ENCODE data around the gene DAZAP1.

The DAZAP1 gene

GRCh38 chr19:1431759-1432506, 24.5 kb downstream of the DAZAP1 start:
- Histone ChIP-seq H4K8ac (ENCODE audit: low read length) (peak overlapping the region; percentile 28), H2AK5ac (ENCODE audit: low read length, severe bottlenecking) (no peak overlapping the region), H3K4me2 (ENCODE audit: low read length, poor library complexity, severe bottlenecking) (no peak overlapping the region), H3K23ac (ENCODE audit: low read length in 2 of 2) (no peak overlapping the region), H3K18ac (ENCODE audit: low read depth in 1 of 2, low read length in 2 of 2) (no peak overlapping the region), H2BK120ac (ENCODE audit: low read depth, low read length) (no peak overlapping the region), H3K79me1 (replicated peaks; ENCODE audit: low read length, poor library complexity, severe bottlenecking) (peaks cover 69% of the 10 kb centered on the region), H3K4me3 (ENCODE audit: insufficient read depth in 1 of 2, low read depth in 1 of 2, low read length in 2 of 2) (peak overlapping the region in 1 of 2 experiments; percentile 11), H3K36me3 (ENCODE audit: control insufficient read depth in 1 of 2, insufficient read depth in 2 of 2, low read depth in 1 of 2, low read length in 2 of 2) (peaks cover 78 to 80% of the 10 kb centered on the region in 2 experiments), H3K14ac (ENCODE audit: low read length in 2 of 2) (no peak overlapping the region), H3K27me3 (ENCODE audit: control insufficient read depth in 1 of 2, insufficient read depth in 1 of 2, low read length in 2 of 2) (no peaks in the 10 kb centered on the region), H4K91ac (ENCODE audit: low read length) (peak overlapping the region; percentile 61), H2BK15ac (ENCODE audit: low read depth, poor library complexity, severe bottlenecking) (no peak overlapping the region), H3K27ac (ENCODE audit: low read length, poor library complexity, severe bottlenecking) (no peak overlapping the region), H3K9me3 (ENCODE audit: control insufficient read depth, low read length) (no peaks in the 10 kb centered on the region), H2BK12ac (ENCODE audit: low read length in 2 of 2) (no peak overlapping the region), H3K4ac (ENCODE audit: low read depth in 1 of 2, low read length in 2 of 2) (no peak overlapping the region), H3K9ac (ENCODE audit: low read length) (no peak overlapping the region), H2BK5ac (ENCODE audit: low read depth, low read length, poor library complexity, severe bottlenecking) (no peak overlapping the region), H3K4me1 (ENCODE audit: control insufficient read depth, insufficient read depth, low read depth, low read length) (peaks cover 3% of the 10 kb centered on the region), H2AFZ (ENCODE audit: low read depth, low read length) (no peak overlapping the region)
- no peak for DNase-seq
- 96% methylated on average over 24 of the region's 24 CpGs for WGBS

- peaks cover 3% of the 10 kb centered on the region for H3K4me1 ChIP-seq (ENCODE audit: control insufficient read depth, insufficient read depth, low read depth, low read length)
- peaks cover 72 to 74% of the 10 kb centered on the region in 2 experiments for H3K36me3 ChIP-seq (ENCODE audit: control insufficient read depth in 1 of 2, insufficient read depth in 2 of 2, low read depth in 1 of 2, low read length in 2 of 2)
- no peak overlapping the region for H2AK5ac ChIP-seq (ENCODE audit: low read length, severe bottlenecking)
- H3K27me3 ChIP-seq (ENCODE audit: control insufficient read depth in 1 of 2, insufficient read depth in 1 of 2, low read length in 2 of 2): no peaks in the 10 kb centered on the region
- peaks cover 63% of the 10 kb centered on the region for H3K79me1 ChIP-seq (replicated peaks; ENCODE audit: low read length, poor library complexity, severe bottlenecking)
- H3K4me2 ChIP-seq (ENCODE audit: low read length, poor library complexity, severe bottlenecking): no peak overlapping the region
- H3K27ac ChIP-seq (ENCODE audit: low read length, poor library complexity, severe bottlenecking): no peak overlapping the region
- H3K9me3 ChIP-seq (ENCODE audit: control insufficient read depth, low read length): no peaks in the 10 kb centered on the region
- no peak overlapping the region for H3K23ac ChIP-seq (ENCODE audit: low read length in 2 of 2)
- no peak overlapping the region for H3K9ac ChIP-seq (ENCODE audit: low read length)
- no peak overlapping the region for H3K18ac ChIP-seq (ENCODE audit: low read depth in 1 of 2, low read length in 2 of 2)
- H3K4me3 ChIP-seq (ENCODE audit: insufficient read depth in 1 of 2, low read depth in 1 of 2, low read length in 2 of 2): no peak overlapping the region
- H2BK120ac ChIP-seq (ENCODE audit: low read depth, low read length): no peak overlapping the region
- no peak overlapping the region for H2AFZ ChIP-seq (ENCODE audit: low read depth, low read length)
- no peak overlapping the region for H2BK12ac ChIP-seq (ENCODE audit: low read length in 2 of 2)
- H2BK15ac ChIP-seq (ENCODE audit: low read depth, poor library complexity, severe bottlenecking): no peak overlapping the region
- H4K8ac ChIP-seq (ENCODE audit: low read length): no peak overlapping the region
- H2BK5ac ChIP-seq (ENCODE audit: low read depth, low read length, poor library complexity, severe bottlenecking): no peak overlapping the region
- no peak for DNase-seq
- no peak overlapping the region for H4K91ac ChIP-seq (ENCODE audit: low read length)
- H3K4ac ChIP-seq (ENCODE audit: low read depth in 1 of 2, low read length in 2 of 2): no peak overlapping the region
- WGBS: 97% methylated on average over 16 of the region's 16 CpGs
- no peak overlapping the region for H3K14ac ChIP-seq (ENCODE audit: low read length in 2 of 2)
These were observed 25.1 kb downstream of the DAZAP1 start for GRCh38 chr19:1432507-1432887.

- H3K27me3 ChIP-seq (ENCODE audit: control insufficient read depth in 1 of 2, insufficient read depth in 1 of 2, low read length in 2 of 2): no peaks in the 10 kb centered on the region
- H3K14ac ChIP-seq (ENCODE audit: low read length in 2 of 2): no peak overlapping the region
- no peak overlapping the region for H3K4me3 ChIP-seq (ENCODE audit: insufficient read depth in 1 of 2, low read depth in 1 of 2, low read length in 2 of 2)
- no peak overlapping the region for H2BK120ac ChIP-seq (ENCODE audit: low read depth, low read length)
- H4K91ac ChIP-seq (ENCODE audit: low read length): no peak overlapping the region
- no peak for DNase-seq
- no peak overlapping the region for H3K23ac ChIP-seq (ENCODE audit: low read length in 2 of 2)
- no peak overlapping the region for H2AFZ ChIP-seq (ENCODE audit: low read depth, low read length)
- no peak overlapping the region for H3K4ac ChIP-seq (ENCODE audit: low read depth in 1 of 2, low read length in 2 of 2)
- H3K79me1 ChIP-seq (replicated peaks; ENCODE audit: low read length, poor library complexity, severe bottlenecking): peaks cover 55% of the 10 kb centered on the region
- no peak overlapping the region for H2BK12ac ChIP-seq (ENCODE audit: low read length in 2 of 2)
- H3K9me3 ChIP-seq (ENCODE audit: control insufficient read depth, low read length): no peaks in the 10 kb centered on the region
- 95% methylated on average over 42 of the region's 47 CpGs for WGBS
- no peak overlapping the region for H3K9ac ChIP-seq (ENCODE audit: low read length)
- no peak overlapping the region for H4K8ac ChIP-seq (ENCODE audit: low read length)
- H2BK15ac ChIP-seq (ENCODE audit: low read depth, poor library complexity, severe bottlenecking): no peak overlapping the region
- no peak overlapping the region for H3K27ac ChIP-seq (ENCODE audit: low read length, poor library complexity, severe bottlenecking)
- H2AK5ac ChIP-seq (ENCODE audit: low read length, severe bottlenecking): no peak overlapping the region
- peaks cover 7% of the 10 kb centered on the region for H3K4me1 ChIP-seq (ENCODE audit: control insufficient read depth, insufficient read depth, low read depth, low read length)
- no peak overlapping the region for H2BK5ac ChIP-seq (ENCODE audit: low read depth, low read length, poor library complexity, severe bottlenecking)
- H3K4me2 ChIP-seq (ENCODE audit: low read length, poor library complexity, severe bottlenecking): no peak overlapping the region
- H3K18ac ChIP-seq (ENCODE audit: low read depth in 1 of 2, low read length in 2 of 2): no peak overlapping the region
- H3K36me3 ChIP-seq (ENCODE audit: control insufficient read depth in 1 of 2, insufficient read depth in 2 of 2, low read depth in 1 of 2, low read length in 2 of 2): peaks cover 63 to 70% of the 10 kb centered on the region in 2 experiments
These were observed 26.0 kb downstream of the DAZAP1 start for GRCh38 chr19:1433119-1434039.

GRCh38 chr19:1434040-1434366, 26.6 kb downstream of the DAZAP1 start:
- Histone ChIP-seq H2AFZ (ENCODE audit: low read depth, low read length) (no peak overlapping the region), H3K4me3 (ENCODE audit: insufficient read depth in 1 of 2, low read depth in 1 of 2, low read length in 2 of 2) (no peak overlapping the region), H3K4me1 (ENCODE audit: control insufficient read depth, insufficient read depth, low read depth, low read length) (peaks cover 7% of the 10 kb centered on the region), H3K79me1 (replicated peaks; ENCODE audit: low read length, poor library complexity, severe bottlenecking) (peaks cover 51% of the 10 kb centered on the region), H3K4ac (ENCODE audit: low read depth in 1 of 2, low read length in 2 of 2) (no peak overlapping the region), H2AK5ac (ENCODE audit: low read length, severe bottlenecking) (no peak overlapping the region), H3K9ac (ENCODE audit: low read length) (no peak overlapping the region), H3K9me3 (ENCODE audit: control insufficient read depth, low read length) (no peaks in the 10 kb centered on the region), H3K14ac (ENCODE audit: low read length in 2 of 2) (no peak overlapping the region), H3K36me3 (ENCODE audit: control insufficient read depth in 1 of 2, insufficient read depth in 2 of 2, low read depth in 1 of 2, low read length in 2 of 2) (peaks cover 58 to 64% of the 10 kb centered on the region in 2 experiments), H2BK12ac (ENCODE audit: low read length in 2 of 2) (no peak overlapping the region), H3K4me2 (ENCODE audit: low read length, poor library complexity, severe bottlenecking) (no peak overlapping the region), H4K8ac (ENCODE audit: low read length) (no peak overlapping the region), H3K27ac (ENCODE audit: low read length, poor library complexity, severe bottlenecking) (no peak overlapping the region), H3K27me3 (ENCODE audit: control insufficient read depth in 1 of 2, insufficient read depth in 1 of 2, low read length in 2 of 2) (no peaks in the 10 kb centered on the region), H3K23ac (ENCODE audit: low read length in 2 of 2) (no peak overlapping the region), H2BK5ac (ENCODE audit: low read depth, low read length, poor library complexity, severe bottlenecking) (no peak overlapping the region), H4K91ac (ENCODE audit: low read length) (no peak overlapping the region), H2BK120ac (ENCODE audit: low read depth, low read length) (no peak overlapping the region), H3K18ac (ENCODE audit: low read depth in 1 of 2, low read length in 2 of 2) (no peak overlapping the region), H2BK15ac (ENCODE audit: low read depth, poor library complexity, severe bottlenecking) (no peak overlapping the region)
- no peak for DNase-seq
- WGBS: over 99% methylated on average over 17 of the region's 17 CpGs
